Measurements from ENCODE around the gene ZNF117. TPM values are rescaled to one million over a fixed set of nuclear protein-coding genes. Genes with fewer than 3 reads are reported as not detected.

Gene ZNF117
- total and polyA plus RNA-seq, 10 of the 15 experiments (the other 5 are each of a cell fraction or from before 2014, with no cell fraction given), result 1.4 to 15.3 (median 7.6) TPM

GRCh38 chr7:64993901-64994300 is 3.1 kb upstream of the ZNF117 start:
- POLR2A ChIA-PET, result no interaction called here
- SMC1A ChIA-PET (ENCODE audit: uncharacterized antibody, unreplicated experiment), result interaction anchor here (1.0 kb wide), 1 partner anchor 13 kb away, joined by 3 read pairs; the partner anchor contains the start of gene ERV3-1
- no peak for DNase-seq (ENCODE audit: low read depth, low spot score)
- H4K20me1 ChIP-seq (ENCODE audit: control insufficient read depth, insufficient read depth), result no peaks in the 10 kb centered on the region
- no peaks in the 10 kb centered on the region for H3K4me1 ChIP-seq (ENCODE audit: control insufficient read depth, insufficient read depth, low read length)
- H3K27ac ChIP-seq (ENCODE audit: control insufficient read depth, insufficient read depth), result no peak overlapping the region
- H3K27me3 ChIP-seq (replicated peaks in 1 of 2; ENCODE audit: control insufficient read depth in 2 of 2, insufficient read depth in 2 of 2, low read length in 1 of 2), result no peaks in the 10 kb centered on the region
- no peak overlapping the region for H3K4me2 ChIP-seq (ENCODE audit: control insufficient read depth, insufficient read depth)
- RAD21 ChIA-PET (ENCODE audit: unreplicated experiment), result no interaction called here
- peaks cover 20% of the 10 kb centered on the region; the same call in 2 of the 3 replicates for H3K9me3 ChIP-seq (replicated peaks; ENCODE audit: control insufficient read depth, insufficient read depth, low read length)
- no peak overlapping the region for H2AFZ ChIP-seq (ENCODE audit: control insufficient read depth, low read depth, low read length)
- WGBS (ENCODE audit: insufficient coverage, insufficient replicate concordance, low lambda C conversion rate, missing lambda C conversion rate), result 93% methylated on average over 7 of the region's 7 CpGs
- no peaks in the 10 kb centered on the region for H3K36me3 ChIP-seq (ENCODE audit: control insufficient read depth in 2 of 2, insufficient read depth in 2 of 2, low read length in 1 of 2)
- H3K4me3 ChIP-seq, result no peak overlapping the region
- TF ChIP-seq CREB1 (IDR thresholded peaks at IDR 0.05; ENCODE audit: low read depth) (no peak), CREM (IDR thresholded peaks at IDR 0.05; ENCODE audit: low read depth) (no peak), ZBTB11 (CRISPR knock-in tag; IDR thresholded peaks at IDR 0.05) (no peak), ETV6 (conservative IDR thresholded peaks at IDR 0.05 in 1 of 2, IDR thresholded peaks at IDR 0.05 in 1 of 2; ENCODE audit: borderline replicate concordance in 1 of 2, low read depth in 1 of 2) (no peak), POLR2A (IDR thresholded peaks at IDR 0.05; ENCODE audit: low read depth, low read length) (no peak)
- H3K9ac ChIP-seq (ENCODE audit: control insufficient read depth, insufficient read depth, low read length), result no peak overlapping the region
- no peaks in the 10 kb centered on the region for H3K79me2 ChIP-seq (ENCODE audit: control insufficient read depth, insufficient read depth, low read length)
- no TSS peak for BruUV-seq (replicated peaks)
- CTCF ChIA-PET, result no interaction called here
- FAIRE-seq, result no peak
- in situ Hi-C loops (cut with MboI), result no loop called here
- intact Hi-C loops (cut with micrococcal nuclease; ENCODE audit: unreplicated experiment), result no loop called here
- no peak for ATAC-seq
